Transverse colon (tissue), 4 donors: Measurements from ENCODE around the gene TMED10. TPM values are rescaled to one million over a fixed set of nuclear protein-coding genes. Genes with fewer than 3 reads are reported as not detected.

Source experiments
- DNase-seq: peaks from one replicate; pipeline ENCODE4 v3.0.0-alpha.2; 2019
- H3K27ac ChIP-seq, 4 donors: fragments of 200-600 bp; sonication (generic); 2 replicates each; pipeline ENCODE4 v1.5.1; 2016 to 2018; ENCODE audit warnings: inconsistent platforms in 4 of 4
- H3K27me3 ChIP-seq: fragments of 200-600 bp; sonication (generic); 2 replicates; pipeline ENCODE4 v1.5.1; 2017; ENCODE audit warnings: inconsistent platforms
- H3K36me3 ChIP-seq, 4 donors: fragments of 200-600 bp; sonication (generic); 2 replicates each; pipeline ENCODE4 v1.5.1; 2017 to 2019; ENCODE audit warnings: inconsistent platforms in 4 of 4
- H3K4me1 ChIP-seq, 4 donors: fragments of 200-600 bp; sonication (generic); 2 replicates each; pipeline ENCODE4 v1.5.1; 2017 to 2020; ENCODE audit warnings: inconsistent platforms in 4 of 4
- H3K4me3 ChIP-seq, 4 donors: fragments of 200-600 bp; sonication (generic); 1 replicate in 1 of 4; 2 replicates in 3 of 4; pipeline versions ENCODE4 v1.5.1 to v1.6.1; 2017 to 2019; ENCODE audit warnings: inconsistent platforms in 4 of 4
- H3K9me3 ChIP-seq, 2 donors: fragments of 200-600 bp; sonication (generic); 2 replicates each; pipeline ENCODE4 v1.5.1; 2017 to 2019; ENCODE audit warnings: inconsistent platforms in 2 of 2
- EP300 ChIP-seq: sonication (generic); formaldehyde crosslinking; IDR thresholded peaks from one replicate; pipeline ENCODE4 v1.6.1; 2017; ENCODE audit warnings: antibody characterized with exemption, low read depth
- POLR2A ChIP-seq: fragments of 450-650 bp; IDR thresholded peaks from one replicate; pipeline ENCODE4 v1.6.1; 2016; ENCODE audit warnings: antibody characterized with exemption, mild to moderate bottlenecking, moderate library complexity
- POLR2AphosphoS5 ChIP-seq, 3 donors: sonication (generic); formaldehyde crosslinking; IDR thresholded peaks; one replicate each; pipeline ENCODE4 v1.6.1; 2016; ENCODE audit warnings: antibody characterized with exemption in 3 of 3
- WGBS, 2 donors: methylation state at CpG; one replicate each; pipeline ENCODE4 v1.1.5; 2018; ENCODE audit warnings: low coverage in 1 of 2; 5-methylcytosine and 5-hydroxymethylcytosine counted together
- in situ Hi-C, 4 donors: fragments of 200-750 bp; cut with MboI; loops; one replicate each; pipeline versions ENCODE4 v1.15.0 to v1.15.1; 2017; ENCODE audit warnings: low sequenced_read_pairs in 3 of 4, low pct_ligation_motif_present in 1 of 4, low pct_unique_long_range_greater_than_20kb in 1 of 4
- intact Hi-C: fragments of 100-400 bp; cut with DNase I; formaldehyde crosslinking; loops from one replicate; pipeline ENCODE4 v1.15.1; 2023; ENCODE audit warnings: low total_unique reads
- total RNA-seq, 4 donors: library from RNA; depleted of rRNA; stranded (reverse); fragments of >200 nt; gene quantifications; one replicate each; pipeline ENCODE4 v1.1.0, GENCODE V29; 2016
- TF ChIP-seq, protein P1 (sequence below), 5 experiments: fragments of 200-600 bp in 3 of 5; fragments of 450-650 bp in 2 of 5; sonication (generic) in 3 of 5; IDR thresholded peaks; 1 replicate in 2 of 5; 2 replicates in 3 of 5; pipeline ENCODE4 v1.5.1; 2016 to 2017; ENCODE audit warnings: antibody characterized with exemption in 5 of 5, inconsistent platforms in 3 of 5, mild to moderate bottlenecking in 2 of 5, moderate library complexity in 1 of 5

TMED10 gene
- total RNA-seq, 4 donors from 2014 or later: 70.3 to 255 (median 244) TPM

DNA sequence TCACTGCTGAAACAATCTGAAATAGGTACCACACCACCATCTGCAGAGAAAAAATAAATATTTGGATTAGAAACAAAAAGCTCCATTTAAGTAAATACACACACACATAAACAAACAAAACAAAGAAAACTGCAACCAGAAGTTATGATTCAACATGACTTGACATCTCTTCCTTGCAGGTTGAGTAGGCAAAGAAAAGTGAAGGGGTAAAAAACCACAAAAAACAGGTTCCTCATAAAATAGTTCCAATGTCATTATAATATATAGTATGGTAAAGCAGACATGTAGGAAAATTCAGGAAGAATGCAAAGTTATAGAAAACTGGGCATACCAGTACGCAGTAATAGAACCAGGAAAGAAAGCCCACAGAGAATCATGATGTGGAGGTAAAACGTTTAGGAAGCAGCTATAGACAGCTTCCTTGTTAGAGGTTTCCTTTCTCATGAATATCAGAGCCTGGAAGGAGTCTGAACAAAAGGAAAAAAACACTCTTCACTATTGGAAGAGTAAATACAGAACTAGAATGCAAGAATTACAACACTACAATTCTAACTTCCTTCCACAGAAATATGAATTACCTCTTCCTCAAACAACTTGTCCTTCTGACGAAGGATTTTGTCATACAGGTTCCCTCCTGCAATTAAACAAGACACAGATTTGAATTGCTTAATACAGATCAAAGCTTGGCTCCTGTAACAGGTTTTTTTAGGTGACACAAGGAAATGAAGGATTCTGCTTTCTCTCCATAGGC, 55.7 kb downstream of the TMED10 start:
- WGBS, 2 donors: 60 to 63% methylated on average over 3 of the region's 3 CpGs
- Histone ChIP-seq H3K27me3 (no peaks in the 10 kb centered on the region), H3K9me3 (no peaks in the 10 kb centered on the region), H3K36me3 (peaks cover 0 to 42% (median 17%) of the 10 kb centered on the region in 4 donors), H3K27ac (no peak overlapping the region), H3K4me1 (peaks cover 2 to 23% (median 6%) of the 10 kb centered on the region in 4 donors), H3K4me3 (no peak overlapping the region)
- intact Hi-C loops (no loop called here), in situ Hi-C loops (loop anchor here in 1 of 4 donors (25.0 kb wide), 1 partner anchor 367 kb away; no protein-coding TSS in a partner anchor)
- TF ChIP-seq POLR2AphosphoS5 (IDR thresholded peaks at IDR 0.05) (no peak), POLR2A (no peak), EP300 (no peak)
- DNase-seq: no peak

DNA sequence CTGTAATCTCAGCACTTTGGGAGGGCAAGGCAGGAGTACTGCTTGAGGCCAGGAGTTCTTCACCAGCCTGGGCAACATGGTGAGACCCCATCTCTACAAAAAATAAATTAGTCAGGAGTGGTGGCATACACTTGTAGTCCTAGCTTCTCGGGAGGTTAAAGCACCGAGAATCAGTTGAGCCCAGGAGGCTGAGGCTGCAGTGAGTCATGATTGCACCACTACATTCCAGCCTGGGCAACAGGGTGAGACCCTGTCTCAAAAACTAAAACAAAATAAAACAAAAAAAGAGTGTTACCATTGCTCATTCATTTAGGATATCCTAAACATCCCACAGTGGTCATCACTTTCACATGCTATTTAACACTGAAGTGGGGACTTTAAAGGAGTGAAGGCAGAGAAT, 57.4 kb downstream of the TMED10 start:
- Histone ChIP-seq H3K27ac (no peak overlapping the region), H3K27me3 (no peaks in the 10 kb centered on the region), H3K4me1 (peaks cover 0 to 6% (median 0%) of the 10 kb centered on the region in 4 donors), H3K4me3 (no peak overlapping the region), H3K36me3 (peaks cover 0 to 47% (median 23%) of the 10 kb centered on the region in 4 donors), H3K9me3 (no peaks in the 10 kb centered on the region)
- WGBS, 2 donors: 97 to 100% methylated on average over 2 of the region's 2 CpGs
- DNase-seq: no peak
- intact Hi-C loops (no loop called here), in situ Hi-C loops (loop anchor here in 1 of 4 donors (25.0 kb wide), 1 partner anchor 368 kb away; no protein-coding TSS in a partner anchor)
- TF ChIP-seq POLR2A: no peak
- TF ChIP-seq, protein P1, sequence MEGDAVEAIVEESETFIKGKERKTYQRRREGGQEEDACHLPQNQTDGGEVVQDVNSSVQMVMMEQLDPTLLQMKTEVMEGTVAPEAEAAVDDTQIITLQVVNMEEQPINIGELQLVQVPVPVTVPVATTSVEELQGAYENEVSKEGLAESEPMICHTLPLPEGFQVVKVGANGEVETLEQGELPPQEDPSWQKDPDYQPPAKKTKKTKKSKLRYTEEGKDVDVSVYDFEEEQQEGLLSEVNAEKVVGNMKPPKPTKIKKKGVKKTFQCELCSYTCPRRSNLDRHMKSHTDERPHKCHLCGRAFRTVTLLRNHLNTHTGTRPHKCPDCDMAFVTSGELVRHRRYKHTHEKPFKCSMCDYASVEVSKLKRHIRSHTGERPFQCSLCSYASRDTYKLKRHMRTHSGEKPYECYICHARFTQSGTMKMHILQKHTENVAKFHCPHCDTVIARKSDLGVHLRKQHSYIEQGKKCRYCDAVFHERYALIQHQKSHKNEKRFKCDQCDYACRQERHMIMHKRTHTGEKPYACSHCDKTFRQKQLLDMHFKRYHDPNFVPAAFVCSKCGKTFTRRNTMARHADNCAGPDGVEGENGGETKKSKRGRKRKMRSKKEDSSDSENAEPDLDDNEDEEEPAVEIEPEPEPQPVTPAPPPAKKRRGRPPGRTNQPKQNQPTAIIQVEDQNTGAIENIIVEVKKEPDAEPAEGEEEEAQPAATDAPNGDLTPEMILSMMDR (IDR thresholded peaks at IDR 0.05): no peak
- no peak for TF ChIP-seq POLR2AphosphoS5 (IDR thresholded peaks at IDR 0.05)
- TF ChIP-seq EP300: no peak

DNA sequence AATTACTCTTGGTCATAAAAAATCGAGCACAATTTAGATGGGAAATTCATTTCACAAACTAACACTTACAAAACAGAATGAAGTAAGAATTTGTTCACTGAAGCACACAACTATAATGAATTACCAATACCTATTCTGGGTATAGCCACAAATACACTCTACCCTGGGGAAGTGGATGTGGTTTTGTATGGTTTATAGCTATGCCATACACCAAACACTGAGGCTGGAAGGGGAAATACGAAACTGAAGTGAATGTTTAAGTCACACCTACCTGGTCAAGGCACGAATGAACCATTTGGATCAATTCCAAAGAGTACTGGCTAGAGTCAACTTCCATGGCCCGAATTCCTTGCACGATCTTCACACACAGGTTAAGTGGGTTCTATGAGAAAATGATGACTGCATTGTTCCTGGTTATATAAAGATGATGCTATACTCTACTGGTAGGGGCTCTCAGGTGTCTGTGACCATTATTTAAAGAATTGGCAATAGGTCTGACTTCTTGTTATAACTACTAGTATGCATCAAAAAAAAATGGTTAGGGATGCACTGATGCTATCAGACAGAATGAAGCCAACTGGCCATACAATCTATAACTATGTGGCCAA, 62.4 kb downstream of the TMED10 start:
- Histone ChIP-seq H3K36me3 (peaks cover 0 to 84% (median 35%) of the 10 kb centered on the region in 4 donors), H3K27me3 (no peaks in the 10 kb centered on the region), H3K27ac (no peak overlapping the region), H3K4me3 (no peak overlapping the region), H3K9me3 (no peaks in the 10 kb centered on the region), H3K4me1 (no peaks in the 10 kb centered on the region)
- intact Hi-C loops (no loop called here), in situ Hi-C loops (loop anchor here in 1 of 4 donors (25.0 kb wide), 1 partner anchor 373 kb away; no protein-coding TSS in a partner anchor)
- TF ChIP-seq POLR2A (no peak), EP300 (no peak), POLR2AphosphoS5 (IDR thresholded peaks at IDR 0.05) (no peak)
- TF ChIP-seq, protein P1 (IDR thresholded peaks at IDR 0.05): no peak
- no peak for DNase-seq
- WGBS, 2 donors: 73 to 78% methylated on average over 1 to 5 of the region's 5 CpGs

DNA sequence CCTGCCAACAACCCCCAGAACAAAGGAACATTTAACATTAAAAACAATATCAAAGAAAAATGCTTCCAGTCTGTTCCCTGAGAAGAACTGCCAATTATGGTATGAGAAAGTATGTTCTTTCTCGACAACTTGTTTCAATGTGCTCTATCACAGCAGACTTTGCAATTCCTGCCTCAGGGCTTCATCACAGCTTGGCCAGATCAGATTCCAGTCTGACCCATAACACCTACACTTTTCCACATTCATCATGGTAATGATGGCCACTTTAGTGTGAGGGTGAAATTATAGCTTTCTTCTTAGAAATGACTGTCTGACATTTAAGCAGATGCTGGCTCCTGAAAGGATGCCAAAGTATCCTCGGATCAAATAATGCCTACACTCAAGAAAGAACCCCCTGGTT, 66.5 kb downstream of the TMED10 start:
- H3K36me3 ChIP-seq: peaks cover 0 to 81% (median 33%) of the 10 kb centered on the region in 4 donors
- no peaks in the 10 kb centered on the region for H3K27me3 ChIP-seq
- in situ Hi-C loops: loop anchor here in 1 of 4 donors (25.0 kb wide), 1 partner anchor 377 kb away; no protein-coding TSS in a partner anchor
- TF ChIP-seq EP300 (no peak), POLR2A (no peak), POLR2AphosphoS5 (IDR thresholded peaks at IDR 0.05) (no peak)
- TF ChIP-seq, protein P1 (IDR thresholded peaks at IDR 0.05): no peak
- no peaks in the 10 kb centered on the region for H3K4me1 ChIP-seq
- H3K9me3 ChIP-seq: no peaks in the 10 kb centered on the region
- H3K4me3 ChIP-seq: no peak overlapping the region
- intact Hi-C loops: no loop called here
- H3K27ac ChIP-seq: no peak overlapping the region
- no peak for DNase-seq
- 86 to 90% methylated on average over 2 of the region's 2 CpGs for WGBS, 2 donors
